HG03108 (cell line): ENCODE results near the gene PLA2R1.

Source experiments
- ATAC-seq: cut with Tn5 transposase; IDR thresholded peaks from one replicate; pipeline ENCODE4 v1.9.1; 2021; ENCODE audit warnings: moderate library complexity; ENCODE audit not compliant: unreplicated experiment

The PLA2R1 gene

GRCh38 chr2:160033732-160034392 is 28.6 kb downstream of the PLA2R1 start:
- no peak for ATAC-seq

GRCh38 chr2:160029270-160029628 is 33.2 kb downstream of the PLA2R1 start:
- no peak for ATAC-seq

GRCh38 chr2:160028431-160029269 is 33.8 kb downstream of the PLA2R1 start:
- no peak for ATAC-seq

- no peak for ATAC-seq
Measured at GRCh38 chr2:160022162-160022561, 40.3 kb downstream of the PLA2R1 start.

- no peak for ATAC-seq
Measured at GRCh38 chr2:160019374-160020090, 42.9 kb downstream of the PLA2R1 start.

- ATAC-seq = no peak
Measured at GRCh38 chr2:160015746-160016145, 46.7 kb downstream of the PLA2R1 start.

- ATAC-seq = no peak
Measured at GRCh38 chr2:160014227-160014626, 48.2 kb downstream of the PLA2R1 start.

- no peak for ATAC-seq
Measured at GRCh38 chr2:160010361-160011145, 51.9 kb downstream of the PLA2R1 start.

- ATAC-seq = no peak
Measured at GRCh38 chr2:160007111-160007510, 55.3 kb downstream of the PLA2R1 start.

GRCh38 chr2:160006475-160006874 is 55.9 kb downstream of the PLA2R1 start:
- peak; percentile 56 for ATAC-seq

GRCh38 chr2:160005908-160006307 is 56.5 kb downstream of the PLA2R1 start:
- no peak for ATAC-seq

- ATAC-seq = no peak
Measured at GRCh38 chr2:160005476-160005875, 56.9 kb downstream of the PLA2R1 start.

GRCh38 chr2:159998961-159999360 is 63.5 kb downstream of the PLA2R1 start:
- ATAC-seq = no peak

- no peak for ATAC-seq
Measured at GRCh38 chr2:159998243-159998642, 64.2 kb downstream of the PLA2R1 start.

- no peak for ATAC-seq
Measured at GRCh38 chr2:159996792-159997546, 65.4 kb downstream of the PLA2R1 start.

- ATAC-seq = no peak
Measured at GRCh38 chr2:159995038-159995437, 67.4 kb downstream of the PLA2R1 start.

GRCh38 chr2:159989249-159989648 is 73.2 kb downstream of the PLA2R1 start:
- ATAC-seq = no peak

GRCh38 chr2:159988412-159988970 is 73.9 kb downstream of the PLA2R1 start:
- no peak for ATAC-seq

GRCh38 chr2:159987181-159987580 is 75.2 kb downstream of the PLA2R1 start:
- ATAC-seq = no peak

GRCh38 chr2:159985656-159986055 is 76.8 kb downstream of the PLA2R1 start:
- ATAC-seq = no peak
